Suppressor macrophage treated with lipopolysaccharide for 4 hours (primary cell): ENCODE results near the gene TAOK3.
"Not testable (repeated sequence)": the region's sequence is repeated elsewhere in the genome, so short reads cannot be mapped to it uniquely, and the experiment has no call there.

Experiments used
- DNase-seq: peaks from one replicate; pipeline ENCODE4 v3.0.0-alpha.2; 2020

Gene TAOK3

GRCh38 chr12:118290130-118290529 lies 82.6 kb downstream of the TAOK3 start:
- DNase-seq: no peak

GRCh38 chr12:118288174-118288573 lies 84.5 kb downstream of the TAOK3 start:
- DNase-seq: no peak

GRCh38 chr12:118287728-118288127 lies 85.0 kb downstream of the TAOK3 start:
- DNase-seq: no peak

- no peak for DNase-seq
Observed at GRCh38 chr12:118282767-118283166, 89.9 kb downstream of the TAOK3 start.

GRCh38 chr12:118278288-118278687 lies 94.4 kb downstream of the TAOK3 start:
- not testable (repeated sequence) for DNase-seq

- peak; percentile 12 for DNase-seq
Observed at GRCh38 chr12:118274066-118274465, 98.6 kb downstream of the TAOK3 start.

- DNase-seq: no peak
Observed at GRCh38 chr12:118271770-118272417, 100.8 kb downstream of the TAOK3 start.

GRCh38 chr12:118271183-118271582 lies 101.5 kb downstream of the TAOK3 start:
- DNase-seq: no peak

GRCh38 chr12:118269806-118270205 lies 102.9 kb downstream of the TAOK3 start:
- DNase-seq: peak; percentile 58

- DNase-seq: no peak
Observed at GRCh38 chr12:118259079-118259478, 113.6 kb downstream of the TAOK3 start.

- no peak for DNase-seq
Observed at GRCh38 chr12:118256352-118256751, 116.4 kb downstream of the TAOK3 start.

GRCh38 chr12:118249547-118249946 lies 123.2 kb downstream of the TAOK3 start:
- no peak for DNase-seq

GRCh38 chr12:118245886-118246285 lies 126.8 kb downstream of the TAOK3 start:
- DNase-seq: not testable (repeated sequence)

GRCh38 chr12:118238888-118239287 lies 133.8 kb downstream of the TAOK3 start:
- peak; percentile 2 for DNase-seq

GRCh38 chr12:118237908-118238307 lies 134.8 kb downstream of the TAOK3 start:
- DNase-seq: peak; percentile 11

- DNase-seq: peak; percentile 85
Observed at GRCh38 chr12:118237052-118237665, 135.5 kb downstream of the TAOK3 start.

- DNase-seq: no peak
Observed at GRCh38 chr12:118220702-118221101, 152.0 kb downstream of the TAOK3 start.

GRCh38 chr12:118219772-118220171 lies 152.9 kb downstream of the TAOK3 start:
- DNase-seq: no peak

GRCh38 chr12:118219106-118219505 lies 153.6 kb downstream of the TAOK3 start:
- no peak for DNase-seq

GRCh38 chr12:118213452-118213851 lies 159.3 kb downstream of the TAOK3 start:
- DNase-seq: no peak

- no peak for DNase-seq
Observed at GRCh38 chr12:118212606-118213005, 160.1 kb downstream of the TAOK3 start.

- DNase-seq: peak; percentile 15
Observed at GRCh38 chr12:118206107-118206412, 166.6 kb downstream of the TAOK3 start.

GRCh38 chr12:118193958-118194357 lies 178.7 kb downstream of the TAOK3 start:
- no peak for DNase-seq

- DNase-seq: no peak
Observed at GRCh38 chr12:118193477-118193876, 179.2 kb downstream of the TAOK3 start.

- no peak for DNase-seq
Observed at GRCh38 chr12:118190266-118190665, 182.4 kb downstream of the TAOK3 start.
